ENCODE measurements around the gene ALDH4A1. TPM values are rescaled to one million over a fixed set of nuclear protein-coding genes. Genes with fewer than 3 reads are reported as not detected.

The ALDH4A1 gene
- total RNA-seq, 1 experiment from 2014 or later: 26.1 TPM

- H3K9ac ChIP-seq (ENCODE audit: extremely low read depth, insufficient read length, low read length): no peak overlapping the region
- peaks cover 2 to 4% of the 10 kb centered on the region in 2 experiments; a peak in 2 of 5 replicates for H3K9me3 Mint-ChIP-seq
These were observed 27.3 kb upstream of the ALDH4A1 start for GRCh38 chr1:18929686-18930085.

More at GRCh38 chr1:18929686-18930085, 27.3 kb upstream of the ALDH4A1 start:
- H2BK20ac ChIP-seq (ENCODE audit: low read depth, low read length, poor library complexity, severe bottlenecking): no peak overlapping the region
- no peak overlapping the region for H3K14ac ChIP-seq (ENCODE audit: insufficient read depth, low read length)
- peaks cover 32 to 36% of the 10 kb centered on the region in 2 experiments for H3K4me1 Mint-ChIP-seq
- H3K79me2 ChIP-seq (ENCODE audit: insufficient read depth, low read length): no peaks in the 10 kb centered on the region
- H2AFZ ChIP-seq (ENCODE audit: low read length): no peak overlapping the region
- no peak overlapping the region; a peak in 2 of 7 replicates for H3K27ac Mint-ChIP-seq
- H4K91ac ChIP-seq (ENCODE audit: insufficient read length, low read depth, low read length): no peak overlapping the region
- no peaks in the 10 kb centered on the region for H4K20me1 ChIP-seq (ENCODE audit: control insufficient read depth, insufficient read depth, insufficient read length)
- H3K27me3 ChIP-seq (ENCODE audit: insufficient read depth, low read length): no peaks in the 10 kb centered on the region
- WGBS (ENCODE audit: extremely low coverage, insufficient read length, low lambda C conversion rate): no CpG with 5 or more reads among the region's 7 CpGs
- peaks cover 0 to 5% (median 2%) of the 10 kb centered on the region in 3 experiments; a peak in 3 of 7 replicates for H3K36me3 Mint-ChIP-seq (ENCODE audit: insufficient read depth in 1 of 3, low read depth in 3 of 3)
- no peak overlapping the region for H2BK15ac ChIP-seq (ENCODE audit: low read depth, low read length)
- no peaks in the 10 kb centered on the region for H3K9me3 ChIP-seq (ENCODE audit: control insufficient read depth, low read depth, low read length)
- H2AK5ac ChIP-seq (ENCODE audit: insufficient read length, low read length): no peak overlapping the region
- no peak overlapping the region for H3K56ac ChIP-seq (ENCODE audit: insufficient read length, low read depth, low read length)
- H3K27ac ChIP-seq (ENCODE audit: insufficient read length, low read depth, low read length): no peak overlapping the region
- no peak overlapping the region for H3T11ph ChIP-seq (ENCODE audit: low read length)
- no peak overlapping the region for H4K5ac ChIP-seq (ENCODE audit: insufficient read length, low read depth, low read length)
- no peak overlapping the region for H3K18ac ChIP-seq (ENCODE audit: insufficient read length, low read depth, low read length)
- TF ChIP-seq CTCF (conservative IDR thresholded peaks at IDR 0.05): no peak
- no peaks in the 10 kb centered on the region for H3K79me1 ChIP-seq (ENCODE audit: insufficient read depth, low read depth, low read length, poor library complexity, severe bottlenecking)
- H3K4ac ChIP-seq (ENCODE audit: low read depth, low read length): no peak overlapping the region
- H3K27me3 Mint-ChIP-seq (ENCODE audit: low read depth): no peaks in the 10 kb centered on the region; the same call in 1 of the 2 replicates
- H2BK5ac ChIP-seq (ENCODE audit: insufficient read length, low read length): no peak overlapping the region
- H3K23ac ChIP-seq (ENCODE audit: insufficient read length, low read depth, low read length): no peak overlapping the region
- no peak overlapping the region for H2BK120ac ChIP-seq (ENCODE audit: low read depth, low read length, poor library complexity, severe bottlenecking)
- H3K4me2 ChIP-seq (ENCODE audit: insufficient read depth, insufficient read length, low read length): no peak overlapping the region
- H3K23me2 ChIP-seq (ENCODE audit: insufficient read length, low read depth, low read length, poor library complexity, severe bottlenecking): no peaks in the 10 kb centered on the region
- no peaks in the 10 kb centered on the region; the same call in 1 of the 2 replicates for H3K4me1 ChIP-seq (ENCODE audit: insufficient read depth, low read length)
- no peak overlapping the region for H2BK12ac ChIP-seq (ENCODE audit: insufficient read length, low read depth, low read length)
- no peak overlapping the region for H3K4me3 Mint-ChIP-seq
- H4K8ac ChIP-seq (replicated peaks; ENCODE audit: insufficient read length, low read depth, low read length): no peak overlapping the region
- no peak for DNase-seq
